Fibroblast of pulmonary artery (primary cell): ENCODE measurements around the gene YKT6.

Experiments used
- DNase-seq: peaks from one replicate; pipeline ENCODE4 v3.0.0-alpha.2; 2010; ENCODE audit warnings: low read depth
- H3K4me3 ChIP-seq: replicated peaks from 2 replicates; pipeline ENCODE4 v1.5.1; 2011; ENCODE audit warnings: low read depth, mild to moderate bottlenecking, control low read depth, low read length, moderate library complexity
- TF ChIP-seq, protein P1 (sequence below): IDR thresholded peaks from 2 replicates; pipeline ENCODE4 v1.5.1; 2011; ENCODE audit warnings: mild to moderate bottlenecking, control low read depth, low read length, inconsistent platforms; ENCODE audit errors: missing control alignments

Gene YKT6

DNA sequence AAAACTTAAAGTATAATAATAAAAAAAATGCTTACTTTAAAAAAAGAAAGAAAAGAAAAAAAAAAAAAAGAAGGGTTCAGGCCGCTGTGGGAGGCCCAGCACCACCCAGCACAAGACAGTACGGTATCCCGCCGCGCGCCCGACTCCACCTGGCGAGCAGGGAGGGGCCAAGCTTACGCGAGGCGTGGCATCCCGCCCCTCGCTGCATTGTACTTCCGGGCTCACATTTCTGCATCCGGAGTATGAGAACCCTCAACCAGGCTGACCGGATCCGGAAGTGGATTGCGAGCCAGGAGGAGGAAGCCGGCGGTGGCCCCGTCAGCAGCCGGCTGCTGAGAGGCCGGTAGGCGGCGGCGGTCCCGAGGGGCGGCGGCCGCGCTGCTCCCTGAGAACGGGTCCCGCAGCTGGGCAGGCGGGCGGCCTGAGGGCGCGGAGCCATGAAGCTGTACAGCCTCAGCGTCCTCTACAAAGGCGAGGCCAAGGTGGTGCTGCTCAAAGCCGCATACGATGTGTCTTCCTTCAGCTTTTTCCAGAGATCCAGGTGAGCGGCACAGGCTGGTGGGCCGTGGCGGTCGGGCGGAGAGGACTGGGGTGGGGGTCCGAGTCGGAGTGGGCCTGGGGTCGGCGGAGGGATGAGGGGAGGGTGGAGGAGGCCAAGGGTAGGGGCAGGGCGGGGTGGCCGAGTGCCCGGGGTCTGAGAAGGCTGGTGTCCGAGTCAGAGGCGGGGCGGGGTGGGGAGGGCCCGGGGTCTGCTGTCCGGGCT, at the start of gene YKT6:
Gene YKT6 (plus strand): TSS at position 280 of the 763 bp plus-strand sequence. CDS start 158 bp downstream, at position 438.
- TF ChIP-seq, protein P1, sequence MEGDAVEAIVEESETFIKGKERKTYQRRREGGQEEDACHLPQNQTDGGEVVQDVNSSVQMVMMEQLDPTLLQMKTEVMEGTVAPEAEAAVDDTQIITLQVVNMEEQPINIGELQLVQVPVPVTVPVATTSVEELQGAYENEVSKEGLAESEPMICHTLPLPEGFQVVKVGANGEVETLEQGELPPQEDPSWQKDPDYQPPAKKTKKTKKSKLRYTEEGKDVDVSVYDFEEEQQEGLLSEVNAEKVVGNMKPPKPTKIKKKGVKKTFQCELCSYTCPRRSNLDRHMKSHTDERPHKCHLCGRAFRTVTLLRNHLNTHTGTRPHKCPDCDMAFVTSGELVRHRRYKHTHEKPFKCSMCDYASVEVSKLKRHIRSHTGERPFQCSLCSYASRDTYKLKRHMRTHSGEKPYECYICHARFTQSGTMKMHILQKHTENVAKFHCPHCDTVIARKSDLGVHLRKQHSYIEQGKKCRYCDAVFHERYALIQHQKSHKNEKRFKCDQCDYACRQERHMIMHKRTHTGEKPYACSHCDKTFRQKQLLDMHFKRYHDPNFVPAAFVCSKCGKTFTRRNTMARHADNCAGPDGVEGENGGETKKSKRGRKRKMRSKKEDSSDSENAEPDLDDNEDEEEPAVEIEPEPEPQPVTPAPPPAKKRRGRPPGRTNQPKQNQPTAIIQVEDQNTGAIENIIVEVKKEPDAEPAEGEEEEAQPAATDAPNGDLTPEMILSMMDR, result peak; percentile 20
- H3K4me3 ChIP-seq, result peak within 1 kb of the TSS; percentile 96
- DNase-seq, result peak; percentile 94

DNA sequence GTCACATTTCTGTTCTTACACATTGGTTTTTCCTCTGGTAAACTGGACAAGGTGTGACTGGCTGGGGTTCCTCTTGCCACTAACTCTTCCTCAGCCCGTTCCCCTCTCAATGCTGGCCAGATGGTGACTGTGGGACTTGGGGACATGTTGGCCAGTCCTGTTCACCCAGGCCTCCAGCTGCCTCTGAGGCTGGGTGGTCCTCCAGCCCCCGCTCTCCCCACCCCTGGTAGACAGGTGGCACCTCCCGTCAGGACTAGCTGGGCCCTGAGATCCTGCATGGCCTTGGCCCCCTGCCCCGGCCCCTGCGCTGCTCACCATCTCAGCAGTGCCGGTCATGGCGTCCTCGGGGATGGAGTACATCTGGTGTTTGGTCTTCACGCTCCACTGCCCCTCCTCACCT, 48.8 kb upstream of the YKT6 start:
- DNase-seq, result no peak
- no peak overlapping the region for H3K4me3 ChIP-seq
- TF ChIP-seq, protein P1, result no peak

DNA sequence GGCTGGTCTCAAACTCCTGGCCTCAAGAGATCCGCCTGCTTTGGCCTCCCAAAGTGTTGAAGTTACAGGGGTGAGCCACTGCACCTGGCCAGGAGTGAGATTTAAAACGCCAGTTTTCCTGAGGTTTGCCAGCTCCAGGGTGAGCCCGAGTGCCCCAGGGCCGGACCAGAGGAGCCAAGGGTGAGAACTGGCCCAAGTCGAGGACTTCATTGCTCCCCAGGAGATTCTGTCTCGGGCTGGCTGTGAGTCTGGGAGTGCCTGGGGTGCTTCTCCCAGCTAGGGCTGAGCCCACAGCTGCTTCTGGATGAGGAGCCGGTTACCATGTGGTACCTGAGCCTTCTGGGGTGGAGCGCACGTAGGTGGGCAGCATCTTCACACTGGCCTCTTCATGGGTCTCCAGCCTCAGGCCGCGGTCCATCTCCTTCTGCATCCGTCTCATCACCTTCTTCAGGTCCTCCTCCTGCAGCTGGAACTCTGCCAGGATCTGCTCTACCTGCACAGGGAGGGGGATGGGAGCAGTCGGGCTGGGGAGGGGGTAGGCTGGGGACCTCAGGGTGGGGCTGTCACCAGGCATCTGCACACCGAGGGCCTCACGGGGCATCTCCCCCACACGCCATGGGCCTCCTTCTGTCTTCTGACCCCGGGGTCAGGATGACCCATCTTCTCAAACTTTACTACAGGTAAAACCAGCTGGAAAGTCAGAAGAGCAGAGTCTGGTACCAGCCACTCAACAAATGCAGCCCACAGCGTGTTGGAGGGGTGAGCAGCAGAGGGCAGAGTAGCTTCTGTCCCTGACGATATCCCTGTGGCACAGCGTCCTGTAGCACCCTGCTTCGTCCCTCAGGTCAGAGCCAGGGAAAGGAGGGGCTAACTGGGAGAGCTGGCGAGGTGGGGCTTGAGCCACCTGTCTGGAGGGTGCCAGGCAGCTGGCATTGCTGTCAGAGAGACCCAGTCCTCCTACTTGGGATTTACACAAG, 47.5 kb upstream of the YKT6 start:
- no peak overlapping the region for H3K4me3 ChIP-seq
- DNase-seq, result no peak
- TF ChIP-seq, protein P1, result no peak

DNA sequence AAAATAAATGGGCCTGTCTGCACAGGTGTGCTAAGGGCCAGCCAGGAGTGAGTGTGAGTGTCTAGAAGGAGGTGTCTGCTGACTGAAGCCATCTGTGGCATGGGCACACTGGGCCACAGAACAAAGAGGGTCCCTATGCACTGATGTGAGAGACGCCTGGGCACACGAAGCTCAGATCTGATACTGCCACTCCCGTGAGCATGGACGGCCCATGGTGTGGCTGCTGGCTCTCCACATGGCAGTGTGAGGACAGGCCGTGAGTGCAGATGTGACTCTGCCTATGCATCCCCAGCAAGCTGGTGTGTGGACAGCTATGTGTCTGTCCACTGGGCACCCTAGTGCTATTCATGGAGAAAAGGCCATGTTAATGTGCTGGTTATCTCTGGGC, 46.8 kb upstream of the YKT6 start:
- no peak for DNase-seq
- TF ChIP-seq, protein P1, result no peak
- H3K4me3 ChIP-seq, result no peak overlapping the region

DNA sequence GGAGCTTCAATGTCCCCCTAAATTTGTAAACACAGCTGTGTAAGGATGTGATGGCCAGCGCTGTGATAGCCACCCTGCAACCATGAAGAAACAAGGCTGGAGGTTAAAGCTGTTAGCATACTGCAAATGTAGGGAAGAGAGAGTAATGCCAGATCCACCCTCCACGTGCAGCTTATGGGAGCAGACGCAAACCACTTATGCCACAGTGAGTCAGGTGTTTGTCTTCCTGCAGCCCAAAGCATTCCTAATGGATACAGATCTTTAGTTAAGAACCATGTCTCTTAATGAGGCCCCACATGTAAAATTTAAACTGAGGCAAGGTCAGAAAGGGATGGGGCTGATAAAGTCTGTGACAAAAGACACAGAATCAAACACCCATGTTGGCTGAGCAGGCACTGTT, 46.1 kb upstream of the YKT6 start:
- TF ChIP-seq, protein P1, result no peak
- no peak for DNase-seq
- no peak overlapping the region for H3K4me3 ChIP-seq

DNA sequence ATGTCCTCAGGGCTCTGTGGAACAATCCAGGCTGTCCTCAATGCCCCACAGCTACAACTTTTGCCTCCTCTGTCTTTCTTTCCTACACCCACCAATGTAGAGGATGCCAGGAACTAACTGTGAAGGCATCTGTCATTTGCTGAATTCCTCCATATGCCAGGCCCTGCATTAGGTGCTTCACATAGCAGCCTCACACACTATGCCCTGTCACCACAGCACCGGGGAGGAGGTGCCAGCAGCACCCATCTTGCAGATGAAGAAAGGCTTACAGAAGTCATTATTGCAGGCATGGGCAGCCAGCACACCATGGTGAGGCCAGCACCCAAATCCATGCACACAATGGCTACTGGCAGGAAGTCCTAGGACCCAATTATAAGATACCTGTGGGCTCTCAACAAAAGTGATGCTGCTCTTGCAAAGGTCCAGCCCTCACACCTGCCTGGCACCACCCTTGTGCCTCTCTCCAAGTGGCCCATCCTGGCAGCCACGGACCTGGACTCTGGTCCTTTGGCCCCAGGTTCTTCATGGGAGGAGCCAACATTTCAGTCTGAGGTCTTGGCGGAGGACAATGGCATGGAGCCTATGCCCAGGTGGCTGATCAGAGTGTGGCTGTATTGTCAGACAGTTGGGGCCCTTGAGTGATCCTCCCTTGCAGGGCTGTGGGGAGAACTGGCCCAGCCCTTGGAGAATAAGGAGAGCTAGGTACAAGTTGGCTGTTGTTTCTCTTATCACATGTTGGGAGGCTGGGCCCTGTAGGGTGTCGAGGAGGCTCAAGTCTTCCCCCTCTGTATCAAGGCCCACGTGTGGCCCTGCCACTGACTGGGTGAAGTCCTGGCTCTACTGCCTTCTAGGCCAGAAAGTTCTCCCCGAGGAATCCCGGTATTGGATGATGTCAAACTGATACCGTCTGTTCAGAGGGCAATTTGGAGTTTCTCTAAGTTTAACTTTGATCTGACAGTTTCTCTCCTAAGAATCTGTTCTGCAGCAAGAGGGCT, 45.3 kb upstream of the YKT6 start:
- TF ChIP-seq, protein P1, result no peak
- DNase-seq, result no peak
- no peak overlapping the region for H3K4me3 ChIP-seq
